GM12873 (cell line): ENCODE data around the gene ME1.

Experiments used
- TF ChIP-seq, protein P1 (sequence below): IDR thresholded peaks from 2 replicates; pipeline ENCODE4 v1.5.1; 2012; ENCODE audit warnings: low read depth, mild to moderate bottlenecking, moderate library complexity, low read length, control low read depth; ENCODE audit not compliant: insufficient read depth; ENCODE audit errors: missing control alignments

Gene ME1

GRCh38 chr6:83431545-83432155 lies 799 bp upstream of the ME1 start:
- TF ChIP-seq, protein P1, sequence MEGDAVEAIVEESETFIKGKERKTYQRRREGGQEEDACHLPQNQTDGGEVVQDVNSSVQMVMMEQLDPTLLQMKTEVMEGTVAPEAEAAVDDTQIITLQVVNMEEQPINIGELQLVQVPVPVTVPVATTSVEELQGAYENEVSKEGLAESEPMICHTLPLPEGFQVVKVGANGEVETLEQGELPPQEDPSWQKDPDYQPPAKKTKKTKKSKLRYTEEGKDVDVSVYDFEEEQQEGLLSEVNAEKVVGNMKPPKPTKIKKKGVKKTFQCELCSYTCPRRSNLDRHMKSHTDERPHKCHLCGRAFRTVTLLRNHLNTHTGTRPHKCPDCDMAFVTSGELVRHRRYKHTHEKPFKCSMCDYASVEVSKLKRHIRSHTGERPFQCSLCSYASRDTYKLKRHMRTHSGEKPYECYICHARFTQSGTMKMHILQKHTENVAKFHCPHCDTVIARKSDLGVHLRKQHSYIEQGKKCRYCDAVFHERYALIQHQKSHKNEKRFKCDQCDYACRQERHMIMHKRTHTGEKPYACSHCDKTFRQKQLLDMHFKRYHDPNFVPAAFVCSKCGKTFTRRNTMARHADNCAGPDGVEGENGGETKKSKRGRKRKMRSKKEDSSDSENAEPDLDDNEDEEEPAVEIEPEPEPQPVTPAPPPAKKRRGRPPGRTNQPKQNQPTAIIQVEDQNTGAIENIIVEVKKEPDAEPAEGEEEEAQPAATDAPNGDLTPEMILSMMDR = no peak

GRCh38 chr6:83429857-83430610 lies 817 bp downstream of the ME1 start:
- TF ChIP-seq, protein P1 = no peak

- TF ChIP-seq, protein P1 = no peak
Measured at GRCh38 chr6:83429269-83429668, 1.6 kb downstream of the ME1 start.

DNA sequence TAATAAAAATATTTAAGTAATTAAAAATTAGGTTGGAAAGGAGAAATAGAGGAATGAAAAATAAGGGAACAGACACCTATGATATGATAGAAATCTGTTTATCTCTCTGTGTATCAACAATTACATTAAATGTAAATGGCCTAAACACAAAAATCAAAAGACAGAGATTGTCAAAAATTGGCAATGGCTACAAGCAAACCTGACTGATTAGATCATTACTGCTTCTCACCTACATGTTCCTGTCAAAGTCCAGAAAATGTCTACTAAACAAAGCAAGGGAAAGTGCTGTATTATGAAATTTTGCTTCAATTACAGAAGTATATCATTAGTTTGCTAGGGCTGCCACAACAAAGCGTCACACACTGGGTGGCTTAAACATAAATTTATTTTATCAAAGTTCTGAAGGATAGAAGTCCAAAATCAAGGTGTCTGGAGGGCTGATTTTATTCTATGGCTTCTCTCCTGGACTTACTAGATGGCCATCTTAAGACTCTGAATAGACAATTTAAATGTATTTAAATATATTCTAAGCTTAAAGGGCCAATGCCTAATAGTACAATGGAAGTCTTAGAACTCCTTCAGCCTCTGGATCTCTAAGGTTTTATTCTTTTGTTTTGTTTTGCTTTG lies 6.3 kb downstream of the ME1 start:
- TF ChIP-seq, protein P1 = no peak

DNA sequence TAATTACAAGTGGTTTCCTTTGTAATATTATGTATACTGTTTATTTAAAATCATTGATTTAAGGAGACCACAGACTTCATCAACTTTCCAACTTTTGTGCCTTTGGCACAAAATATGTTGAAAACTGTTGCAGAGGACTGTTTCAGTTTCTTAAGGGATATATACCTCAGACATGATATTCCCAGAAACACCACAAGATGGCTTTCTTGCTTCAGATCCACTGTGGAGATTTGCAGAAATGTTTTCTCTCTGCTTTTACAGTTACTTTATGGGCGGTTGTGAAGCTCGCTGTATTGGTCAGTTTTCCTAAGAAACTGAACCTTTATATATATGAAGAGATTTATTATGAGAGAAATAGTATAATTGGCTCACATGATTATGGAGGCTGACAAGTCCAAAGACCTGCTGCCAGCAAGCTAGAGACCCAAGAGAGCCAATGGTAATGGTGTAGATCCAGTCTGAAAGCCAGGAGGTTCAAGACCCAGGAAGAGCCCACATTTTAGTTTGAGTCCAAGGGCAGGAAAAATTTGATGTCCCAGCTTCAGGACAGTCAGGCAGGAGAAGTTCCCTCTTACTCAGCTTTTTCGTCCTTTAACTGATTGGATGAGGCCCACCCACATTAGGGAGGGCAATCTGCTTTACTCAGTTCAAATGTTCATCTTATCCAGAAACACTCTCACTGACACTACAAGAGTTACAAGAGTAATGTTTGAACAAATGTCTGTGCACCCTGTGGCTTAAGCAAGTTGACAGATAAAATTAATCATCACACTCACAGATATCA lies 12.8 kb downstream of the ME1 start:
- TF ChIP-seq, protein P1 = peak; percentile 35

- TF ChIP-seq, protein P1 = no peak
Measured at GRCh38 chr6:83413068-83413467, 17.8 kb downstream of the ME1 start.

- TF ChIP-seq, protein P1 = no peak
Measured at GRCh38 chr6:83411731-83412130, 19.1 kb downstream of the ME1 start.
